HL-60 (cell line): Measurements from ENCODE around the gene C19orf47.

Experiments used
- DNase-seq, 2 experiments: peaks; one replicate each; pipeline ENCODE4 v3.0.0-alpha.2; 2010 to 2020; ENCODE audit warnings: low read depth in 1 of 2, low spot score in 1 of 2
- H3K27ac ChIP-seq: fragments of 250-450 bp; sonication (Bioruptor Pico); replicated peaks from 2 replicates; pipeline ENCODE4 v1.5.1; 2020; ENCODE audit warnings: mild to moderate bottlenecking, moderate library complexity
- H3K27me3 ChIP-seq: fragments of 250-450 bp; sonication (Bioruptor Pico); 2 replicates; pipeline ENCODE4 v1.5.1; 2021; ENCODE audit warnings: mild to moderate bottlenecking, moderate library complexity; ENCODE audit not compliant: insufficient read depth, poor library complexity, severe bottlenecking
- H3K4me3 ChIP-seq: replicated peaks from 2 replicates; pipeline ENCODE4 v1.5.1; 2011; ENCODE audit warnings: mild to moderate bottlenecking, control low read depth, low read length; ENCODE audit not compliant: insufficient read depth
- CTCF ChIP-seq: IDR thresholded peaks from one replicate; pipeline ENCODE4 v1.5.1; 2011; ENCODE audit warnings: low read length, control low read depth, inconsistent platforms; ENCODE audit not compliant: insufficient read depth
- GABPA ChIP-seq: IDR thresholded peaks from 2 replicates; pipeline ENCODE4 v1.6.1; 2012; ENCODE audit warnings: low read depth
- POLR2AphosphoS5 ChIP-seq: IDR thresholded peaks from 2 replicates; pipeline ENCODE4 v1.6.1; 2012; ENCODE audit warnings: low read depth
- SPI1 ChIP-seq: IDR thresholded peaks from 2 replicates; pipeline ENCODE4 v1.6.1; 2012; ENCODE audit warnings: low read depth, mild to moderate bottlenecking, borderline replicate concordance
- TF ChIP-seq, protein P1 (sequence below): IDR thresholded peaks from 2 replicates; pipeline ENCODE4 v1.6.1; 2012; ENCODE audit warnings: low read depth; ENCODE audit not compliant: insufficient replicate concordance

Gene C19orf47

DNA sequence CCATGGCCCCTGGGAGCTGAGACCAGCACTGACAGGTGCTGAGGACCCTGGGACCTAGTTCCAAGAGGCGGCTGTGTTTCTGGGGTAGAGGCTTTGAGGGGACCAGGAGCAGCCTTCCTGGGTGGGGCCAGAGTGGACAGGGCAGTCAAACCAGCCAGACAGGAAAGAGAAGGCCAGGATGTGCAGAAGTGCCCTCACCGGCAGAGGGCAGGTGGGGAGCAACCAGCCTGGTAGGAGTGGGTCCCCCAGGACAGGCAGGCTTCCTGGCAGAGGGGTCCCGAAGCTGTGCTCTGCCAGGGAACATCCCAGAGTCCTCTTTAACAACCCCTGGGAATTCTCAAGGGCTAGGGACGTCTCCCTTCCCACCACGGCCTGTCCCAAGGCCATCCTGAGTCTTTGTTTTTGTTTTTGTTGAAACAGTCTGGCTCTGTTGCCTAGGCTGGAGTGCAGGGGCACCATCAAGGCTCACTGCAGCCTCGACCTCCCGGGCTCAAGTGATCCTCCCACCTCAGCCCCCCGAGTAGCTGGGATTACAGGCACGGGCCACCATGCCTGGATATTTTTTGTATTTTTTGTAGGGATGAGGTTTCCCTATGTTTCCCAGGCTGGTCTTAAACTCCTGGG lies 44.8 kb upstream of the C19orf47 start:
- peaks cover 6% of the 10 kb centered on the region for H3K27me3 ChIP-seq
- no peak overlapping the region for H3K4me3 ChIP-seq
- no peak overlapping the region for H3K27ac ChIP-seq
- no peak for DNase-seq
- TF ChIP-seq CTCF (peak; percentile 40), GABPA (no peak)
- TF ChIP-seq, protein P1, sequence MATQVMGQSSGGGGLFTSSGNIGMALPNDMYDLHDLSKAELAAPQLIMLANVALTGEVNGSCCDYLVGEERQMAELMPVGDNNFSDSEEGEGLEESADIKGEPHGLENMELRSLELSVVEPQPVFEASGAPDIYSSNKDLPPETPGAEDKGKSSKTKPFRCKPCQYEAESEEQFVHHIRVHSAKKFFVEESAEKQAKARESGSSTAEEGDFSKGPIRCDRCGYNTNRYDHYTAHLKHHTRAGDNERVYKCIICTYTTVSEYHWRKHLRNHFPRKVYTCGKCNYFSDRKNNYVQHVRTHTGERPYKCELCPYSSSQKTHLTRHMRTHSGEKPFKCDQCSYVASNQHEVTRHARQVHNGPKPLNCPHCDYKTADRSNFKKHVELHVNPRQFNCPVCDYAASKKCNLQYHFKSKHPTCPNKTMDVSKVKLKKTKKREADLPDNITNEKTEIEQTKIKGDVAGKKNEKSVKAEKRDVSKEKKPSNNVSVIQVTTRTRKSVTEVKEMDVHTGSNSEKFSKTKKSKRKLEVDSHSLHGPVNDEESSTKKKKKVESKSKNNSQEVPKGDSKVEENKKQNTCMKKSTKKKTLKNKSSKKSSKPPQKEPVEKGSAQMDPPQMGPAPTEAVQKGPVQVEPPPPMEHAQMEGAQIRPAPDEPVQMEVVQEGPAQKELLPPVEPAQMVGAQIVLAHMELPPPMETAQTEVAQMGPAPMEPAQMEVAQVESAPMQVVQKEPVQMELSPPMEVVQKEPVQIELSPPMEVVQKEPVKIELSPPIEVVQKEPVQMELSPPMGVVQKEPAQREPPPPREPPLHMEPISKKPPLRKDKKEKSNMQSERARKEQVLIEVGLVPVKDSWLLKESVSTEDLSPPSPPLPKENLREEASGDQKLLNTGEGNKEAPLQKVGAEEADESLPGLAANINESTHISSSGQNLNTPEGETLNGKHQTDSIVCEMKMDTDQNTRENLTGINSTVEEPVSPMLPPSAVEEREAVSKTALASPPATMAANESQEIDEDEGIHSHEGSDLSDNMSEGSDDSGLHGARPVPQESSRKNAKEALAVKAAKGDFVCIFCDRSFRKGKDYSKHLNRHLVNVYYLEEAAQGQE, result no peak

GRCh38 chr19:40392123-40392522 lies 43.9 kb upstream of the C19orf47 start:
- DNase-seq, result no peak
- TF ChIP-seq CTCF (no peak), SPI1 (no peak), POLR2AphosphoS5 (no peak), GABPA (no peak)
- TF ChIP-seq, protein P1, result no peak
- Histone ChIP-seq H3K27ac (no peak overlapping the region), H3K4me3 (no peak overlapping the region), H3K27me3 (peaks cover 2% of the 10 kb centered on the region)

- no peaks in the 10 kb centered on the region for H3K27me3 ChIP-seq
- no peak for DNase-seq
- H3K27ac ChIP-seq, result no peak within 1 kb of the TSS
- TF ChIP-seq SPI1 (no peak), POLR2AphosphoS5 (no peak), CTCF (no peak), GABPA (no peak)
- TF ChIP-seq, protein P1, result no peak
- H3K4me3 ChIP-seq, result no peak within 1 kb of the TSS
Observed at GRCh38 chr19:40390084-40390742, 42.0 kb upstream of the C19orf47 start, which contains the start of gene HIPK4. TSS of gene HIPK4 (minus strand) at chr19:40390181. CDS start at chr19:40389902, 279 bp downstream.
